Measurements from ENCODE around the gene CARD19. TPM values are rescaled to one million over a fixed set of nuclear protein-coding genes. Genes with fewer than 3 reads are reported as not detected.

Gene CARD19
- total RNA-seq, 1 donor from 2014 or later = 31.3 TPM

GRCh38 chr9:93086447-93087224 lies 9.4 kb upstream of the CARD19 start:
- peak; percentile 41 for DNase-seq (ENCODE audit: low spot score)

GRCh38 chr9:93087971-93088655 lies 7.9 kb upstream of the CARD19 start:
- DNase-seq (ENCODE audit: low spot score) = peak; percentile 36

GRCh38 chr9:93088656-93089015 lies 7.4 kb upstream of the CARD19 start:
- DNase-seq (ENCODE audit: low spot score) = no peak

GRCh38 chr9:93089024-93089423 lies 7.0 kb upstream of the CARD19 start:
- no peak for DNase-seq (ENCODE audit: low spot score)

GRCh38 chr9:93089481-93089991 lies 6.5 kb upstream of the CARD19 start:
- DNase-seq (ENCODE audit: low spot score) = peak; percentile 35

- DNase-seq (ENCODE audit: low spot score) = no peak
These were observed 5.8 kb upstream of the CARD19 start for GRCh38 chr9:93090091-93090655.

GRCh38 chr9:93091056-93091452 lies 5.0 kb upstream of the CARD19 start:
- DNase-seq (ENCODE audit: low spot score) = peak; percentile 35

- peak; percentile 53 for DNase-seq (ENCODE audit: low spot score)
These were observed 4.5 kb upstream of the CARD19 start for GRCh38 chr9:93091453-93092081.

GRCh38 chr9:93092251-93092991 lies 3.6 kb upstream of the CARD19 start:
- DNase-seq (ENCODE audit: low spot score) = peak; percentile 44

- no peak for DNase-seq (ENCODE audit: low spot score)
These were observed 2.7 kb upstream of the CARD19 start for GRCh38 chr9:93093127-93093876.

- DNase-seq (ENCODE audit: low spot score) = no peak
These were observed 1.9 kb upstream of the CARD19 start for GRCh38 chr9:93093877-93094657.

- peak; percentile 70 for DNase-seq (ENCODE audit: low spot score)
These were observed 1.3 kb upstream of the CARD19 start for GRCh38 chr9:93094658-93095204.

GRCh38 chr9:93095205-93096130 lies 549 bp upstream of the CARD19 start:
- DNase-seq (ENCODE audit: low spot score) = peak; percentile 100

GRCh38 chr9:93096811-93097382 lies 880 bp downstream of the CARD19 start:
- no peak for DNase-seq (ENCODE audit: low spot score)

- DNase-seq (ENCODE audit: low spot score) = no peak
These were observed 1.6 kb downstream of the CARD19 start for GRCh38 chr9:93097511-93098201.

- peak; percentile 91 for DNase-seq (ENCODE audit: low spot score)
These were observed 2.4 kb downstream of the CARD19 start for GRCh38 chr9:93098236-93098946.

All from ureter (tissue), 1 donor.